DND-41 (cell line): ENCODE measurements around the gene DIDO1.

Experiments used
- ATAC-seq: fragments of 200-7000 bp; cut with Tn5 transposase; 3 replicates; pipeline ENCODE4 v1.9.1; 2021; ENCODE audit warnings: low read depth; ENCODE audit not compliant: insufficient read depth
- DNase-seq: peaks from one replicate; pipeline ENCODE4 v3.0.0-alpha.2; 2020
- H2AFZ ChIP-seq: 2 replicates; pipeline ENCODE4 v1.6.0; 2012; ENCODE audit warnings: low read depth, low read length
- H3K27ac ChIP-seq: 2 replicates; pipeline ENCODE4 v1.5.1; 2012; ENCODE audit warnings: low read length, inconsistent platforms
- H3K27me3 ChIP-seq: fragments of 200-600 bp; sonication (generic); 2 replicates; pipeline ENCODE4 v1.6.0; 2012; ENCODE audit warnings: low read length, mild to moderate bottlenecking, inconsistent platforms; ENCODE audit not compliant: insufficient read depth, poor library complexity
- H3K36me3 ChIP-seq: 2 replicates; pipeline ENCODE4 v1.5.1; 2012; ENCODE audit warnings: low read length, inconsistent platforms; ENCODE audit not compliant: insufficient read depth
- H3K4me1 ChIP-seq: 2 replicates; pipeline ENCODE4 v1.5.1; 2012; ENCODE audit warnings: mild to moderate bottlenecking, low read length; ENCODE audit not compliant: insufficient read depth
- H3K4me2 ChIP-seq: 2 replicates; pipeline ENCODE4 v1.6.0; 2012; ENCODE audit warnings: mild to moderate bottlenecking, moderate library complexity, low read length, inconsistent platforms; ENCODE audit not compliant: insufficient read depth
- H3K4me3 ChIP-seq, 2 experiments: fragments of 200-600 bp in 1 of 2; shearing (Covaris generic) in 1 of 2; 2 replicates each; pipeline ENCODE4 v1.5.1; 2012 to 2016; ENCODE audit warnings: inconsistent platforms in 2 of 2, low read length in 2 of 2, mild to moderate bottlenecking in 2 of 2, low read depth in 1 of 2, moderate library complexity in 1 of 2
- H3K79me2 ChIP-seq: 2 replicates; pipeline ENCODE4 v1.6.0; 2012; ENCODE audit warnings: low read length, inconsistent platforms; ENCODE audit not compliant: insufficient read depth
- H3K9ac ChIP-seq: 2 replicates; pipeline ENCODE4 v1.6.0; 2012; ENCODE audit warnings: low read depth, mild to moderate bottlenecking, inconsistent platforms, low read length, moderate library complexity
- H3K9me3 ChIP-seq: 2 replicates; pipeline ENCODE4 v1.5.1; 2012; ENCODE audit warnings: low read length, moderate library complexity, mild to moderate bottlenecking, inconsistent platforms; ENCODE audit not compliant: insufficient read depth, severe bottlenecking
- H4K20me1 ChIP-seq: 2 replicates; pipeline ENCODE4 v1.6.0; 2012; ENCODE audit warnings: low read length; ENCODE audit not compliant: insufficient read depth
- CTCF ChIP-seq: IDR thresholded peaks from 2 replicates; pipeline ENCODE4 v1.5.1; 2012; ENCODE audit warnings: borderline replicate concordance, low read length, moderate library complexity, mild to moderate bottlenecking; ENCODE audit not compliant: poor library complexity, severe bottlenecking; ENCODE audit errors: extremely low read depth
- EZH2 ChIP-seq: IDR thresholded peaks from 3 replicates; pipeline ENCODE4 v1.6.1; 2012; ENCODE audit warnings: borderline replicate concordance, low read depth, mild to moderate bottlenecking, moderate library complexity, low read length, inconsistent platforms; ENCODE audit not compliant: severe bottlenecking

The DIDO1 gene

DNA sequence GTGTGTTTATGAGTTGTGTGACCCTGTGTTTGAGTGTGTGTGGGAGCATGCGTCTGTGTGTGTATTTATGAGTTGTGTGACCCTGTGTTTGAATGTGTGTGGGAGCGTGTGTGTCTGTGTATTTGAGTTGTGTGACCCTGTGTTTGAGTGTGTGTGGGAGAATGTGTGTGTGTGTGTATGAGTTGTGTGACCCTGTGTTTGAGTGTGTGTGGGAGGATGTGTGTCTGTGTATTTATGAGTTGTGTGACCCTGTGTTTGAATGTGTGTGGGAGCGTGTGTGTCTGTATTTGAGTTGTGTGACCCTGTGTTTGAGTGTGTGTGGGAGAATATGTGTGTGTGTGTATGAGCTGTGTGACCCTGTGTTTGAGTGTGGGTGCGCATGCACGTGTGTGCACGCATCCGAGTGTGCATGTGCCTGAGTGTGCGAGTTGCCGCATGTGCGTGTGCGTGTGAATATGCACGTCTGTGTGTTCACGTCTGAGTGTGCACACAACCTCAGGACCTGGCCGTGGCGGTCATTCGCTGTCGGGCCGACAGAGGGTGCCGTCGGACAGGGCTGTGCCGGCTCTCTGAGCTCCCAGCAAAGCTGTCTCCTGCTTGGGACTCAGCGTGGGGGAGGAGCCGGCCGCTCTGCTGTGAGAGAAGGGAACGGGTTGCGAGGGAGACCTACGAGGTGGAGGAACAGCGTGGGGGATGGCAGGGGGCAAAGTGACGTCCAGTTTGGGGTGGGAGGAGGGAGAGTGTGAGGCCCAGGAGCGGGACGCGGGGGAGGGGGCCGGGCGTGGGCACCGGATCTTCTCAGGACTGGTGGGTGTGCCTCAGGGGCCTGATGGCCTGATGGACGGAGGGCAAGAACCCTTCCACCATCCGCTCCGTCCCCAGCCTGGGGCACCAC is 45.9 kb upstream of the DIDO1 start:
- no peak overlapping the region for H3K4me3 ChIP-seq
- H4K20me1 ChIP-seq = no peaks in the 10 kb centered on the region
- H2AFZ ChIP-seq = no peak overlapping the region
- peak overlapping the region; percentile 38; the same call in 1 of the 2 replicates for H3K27ac ChIP-seq
- peak overlapping the region; percentile 50 for H3K4me2 ChIP-seq
- no peaks in the 10 kb centered on the region for H3K36me3 ChIP-seq
- DNase-seq = peak; percentile 93
- H3K79me2 ChIP-seq = no peaks in the 10 kb centered on the region
- TF ChIP-seq EZH2 = no peak
- TF ChIP-seq CTCF = peak; percentile 99
- peaks cover 11% of the 10 kb centered on the region for H3K4me1 ChIP-seq
- ATAC-seq = peak; percentile 97
- H3K9ac ChIP-seq = no peak overlapping the region
- no peaks in the 10 kb centered on the region for H3K27me3 ChIP-seq
- no peaks in the 10 kb centered on the region for H3K9me3 ChIP-seq

- no peak overlapping the region for H3K9ac ChIP-seq
- no peaks in the 10 kb centered on the region for H3K79me2 ChIP-seq
- H3K27ac ChIP-seq = no peak overlapping the region
- DNase-seq (no peak), ATAC-seq (no peak)
- TF ChIP-seq CTCF = no peak
- no peak for TF ChIP-seq EZH2
- no peak overlapping the region for H3K4me3 ChIP-seq
- no peaks in the 10 kb centered on the region for H3K27me3 ChIP-seq
- H3K9me3 ChIP-seq = no peaks in the 10 kb centered on the region
- peaks cover 11% of the 10 kb centered on the region for H3K4me1 ChIP-seq
- H4K20me1 ChIP-seq = no peaks in the 10 kb centered on the region
- no peaks in the 10 kb centered on the region for H3K36me3 ChIP-seq
- no peak overlapping the region for H2AFZ ChIP-seq
- H3K4me2 ChIP-seq = no peak overlapping the region
Measured at GRCh38 chr20:62971211-62971949, 45.1 kb upstream of the DIDO1 start.

DNA sequence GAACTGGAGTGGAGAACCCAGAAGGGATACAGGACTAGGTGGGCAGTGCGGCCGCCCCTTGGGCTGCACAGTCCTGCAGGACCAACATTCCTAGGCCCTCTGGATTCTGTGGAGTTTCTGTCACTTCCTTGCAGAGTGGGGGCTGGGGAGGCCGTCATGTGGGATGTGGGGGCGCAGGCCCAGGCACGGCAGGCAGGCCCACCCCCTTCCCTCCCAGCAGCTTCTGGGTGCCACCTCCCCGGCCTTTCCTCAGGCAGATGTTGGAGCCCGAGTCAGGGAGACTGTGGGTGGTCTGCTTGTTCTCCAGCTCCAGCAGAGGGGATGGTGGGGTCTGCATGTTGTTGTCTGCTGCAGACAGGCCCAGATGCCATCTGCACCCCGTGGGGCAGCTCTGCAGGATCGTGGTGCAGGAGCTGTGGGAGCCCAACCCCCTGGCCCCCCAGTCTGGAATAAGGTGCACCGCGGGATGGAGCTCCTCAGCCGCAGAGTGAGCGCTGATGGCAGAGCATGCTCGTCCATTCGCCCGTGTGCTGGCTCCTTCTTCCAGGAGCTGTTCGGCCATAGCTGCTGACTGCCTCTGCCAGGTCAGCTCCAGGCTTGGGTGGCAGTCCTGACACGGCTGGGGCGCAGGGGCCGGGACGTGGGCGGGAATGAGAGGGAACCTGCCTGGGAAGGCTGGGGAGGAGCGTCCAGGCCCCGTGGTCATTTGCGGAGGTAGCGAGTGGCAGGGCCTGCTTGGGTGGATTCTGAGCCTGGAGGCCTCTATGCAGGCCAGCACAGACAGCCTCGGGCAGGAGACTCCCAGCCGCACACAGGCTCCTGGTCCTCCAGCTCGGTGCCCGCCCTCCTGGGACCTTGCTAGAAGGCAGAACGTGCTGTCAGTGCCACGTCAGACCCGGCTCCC is 44.3 kb upstream of the DIDO1 start:
- DNase-seq = no peak
- no peaks in the 10 kb centered on the region for H3K9me3 ChIP-seq
- H3K27ac ChIP-seq = no peak overlapping the region
- H2AFZ ChIP-seq = no peak overlapping the region
- peaks cover 11% of the 10 kb centered on the region for H3K4me1 ChIP-seq
- H3K4me3 ChIP-seq = no peak overlapping the region
- H3K79me2 ChIP-seq = no peaks in the 10 kb centered on the region
- no peak for ATAC-seq
- no peak overlapping the region for H3K4me2 ChIP-seq
- no peaks in the 10 kb centered on the region for H3K36me3 ChIP-seq
- no peaks in the 10 kb centered on the region for H3K27me3 ChIP-seq
- no peak overlapping the region for H3K9ac ChIP-seq
- TF ChIP-seq EZH2 (no peak), CTCF (no peak)
- no peaks in the 10 kb centered on the region for H4K20me1 ChIP-seq
